Kidney capillary endothelial cell (primary cell): ENCODE results near the gene ZNF594.
"Not testable (repeated sequence)": the region's sequence is repeated elsewhere in the genome, so short reads cannot be mapped to it uniquely, and the experiment has no call there.

Experiments used
- DNase-seq: peaks from one replicate; pipeline ENCODE4 v3.0.0-alpha.2; 2018; ENCODE audit warnings: low spot score

The ZNF594 gene

GRCh38 chr17:5136580-5137412 is 54.9 kb downstream of the ZNF594 start:
- DNase-seq: not testable (repeated sequence)

- DNase-seq: no peak
Observed at GRCh38 chr17:5135726-5136579, 55.7 kb downstream of the ZNF594 start.

GRCh38 chr17:5135131-5135712 is 56.4 kb downstream of the ZNF594 start:
- not testable (repeated sequence) for DNase-seq

GRCh38 chr17:5134571-5134970 is 57.1 kb downstream of the ZNF594 start:
- not testable (repeated sequence) for DNase-seq

- DNase-seq: not testable (repeated sequence)
Observed at GRCh38 chr17:5133961-5134360, 57.7 kb downstream of the ZNF594 start.

GRCh38 chr17:5133311-5133710 is 58.4 kb downstream of the ZNF594 start:
- DNase-seq: no peak

- not testable (repeated sequence) for DNase-seq
Observed at GRCh38 chr17:5132503-5133225, 59.0 kb downstream of the ZNF594 start.

- not testable (repeated sequence) for DNase-seq
Observed at GRCh38 chr17:5131799-5132502, 59.7 kb downstream of the ZNF594 start.

GRCh38 chr17:5131146-5131715 is 60.4 kb downstream of the ZNF594 start:
- no peak for DNase-seq

GRCh38 chr17:5130687-5131086 is 61.0 kb downstream of the ZNF594 start:
- DNase-seq: not testable (repeated sequence)

GRCh38 chr17:5130261-5130660 is 61.4 kb downstream of the ZNF594 start:
- DNase-seq: not testable (repeated sequence)

GRCh38 chr17:5129770-5130169 is 61.9 kb downstream of the ZNF594 start:
- not testable (repeated sequence) for DNase-seq
